ENCODE results near the gene SMC3.
"Not testable (repeated sequence)": the region's sequence is repeated elsewhere in the genome, so short reads cannot be mapped to it uniquely, and the experiment has no call there.

- not testable (repeated sequence) for TF ChIP-seq PATZ1 (CRISPR knock-in tag; IDR thresholded peaks at IDR 0.05; ENCODE audit: borderline replicate concordance); SNAI2 (CRISPR knock-in tag; IDR thresholded peaks at IDR 0.05); GLIS3 (CRISPR knock-in tag; IDR thresholded peaks at IDR 0.05); OSR1 (CRISPR knock-in tag; IDR thresholded peaks at IDR 0.05); ZFP3 (CRISPR knock-in tag; IDR thresholded peaks at IDR 0.05); ZNF565 (CRISPR knock-in tag; conservative IDR thresholded peaks at IDR 0.05; ENCODE audit: low read depth); BACH2 (CRISPR knock-in tag; IDR thresholded peaks at IDR 0.05; ENCODE audit: borderline replicate concordance); ESRRG (CRISPR knock-in tag; IDR thresholded peaks at IDR 0.05); ARNTL (CRISPR knock-in tag; IDR thresholded peaks at IDR 0.05; ENCODE audit: borderline replicate concordance, low read depth); CREB5 (CRISPR knock-in tag; IDR thresholded peaks at IDR 0.05; ENCODE audit: low read depth); RARB (CRISPR knock-in tag; IDR thresholded peaks at IDR 0.05); PPARA (CRISPR knock-in tag; IDR thresholded peaks at IDR 0.05; ENCODE audit: borderline replicate concordance); ZFP30 (CRISPR knock-in tag; IDR thresholded peaks at IDR 0.05); TSHZ2 (CRISPR knock-in tag; IDR thresholded peaks at IDR 0.05)
Measured at GRCh38 chr10:110532628-110533027, 34.9 kb upstream of the SMC3 start.
